GM12878 (cell line): ENCODE data around the gene MYO18B. TPM values are rescaled to one million over a fixed set of nuclear protein-coding genes. Genes with fewer than 3 reads are reported as not detected.

Experiments used
- ATAC-seq: fragments of 200-7000 bp; cut with Tn5 transposase; 3 replicates; pipeline ENCODE4 v1.9.1; 2020; ENCODE audit warnings: mild to moderate bottlenecking, moderate library complexity
- BruUV-seq: library from RNA; stranded (reverse); fragments of 400-500 nt; replicated peaks from 2 replicates; lab custom pipeline; 2021; lab: Mats Ljungman, UMichigan
- CTCF ChIA-PET: fragments of 300-600 bp; sonication (Branson Sonifier 250); formaldehyde crosslinking; extraction: SDS; loops from one replicate; lab custom pipeline; 2021; ENCODE audit warnings: inconsistent platforms; lab: Yijun Ruan, JAX
- POLR2A ChIA-PET: fragments of 350-600 bp; formaldehyde crosslinking; extraction: SDS; loops from one replicate; lab custom pipeline; 2021; ENCODE audit warnings: inconsistent platforms; lab: Charles Lee
- RAD21 ChIA-PET: fragments of 300-600 bp; sonication (Branson Sonifier 250); formaldehyde crosslinking; loops from one replicate; lab custom pipeline; 2023; ENCODE audit warnings: antibody characterized with exemption; ENCODE audit not compliant: unreplicated experiment; lab: Charles Lee
- SMC1A ChIA-PET: fragments of 300-600 bp; sonication (Branson Sonifier 250); formaldehyde crosslinking; loops from one replicate; lab custom pipeline; 2023; ENCODE audit not compliant: unreplicated experiment, uncharacterized antibody; lab: Charles Lee
- DNase-seq: peaks from one replicate; pipeline ENCODE4 v3.0.0-alpha.2; 2011; ENCODE audit warnings: low read depth, low spot score
- FAIRE-seq: peaks from 3 replicates; lab custom pipeline; 2011; peaks lifted over from hg19 to GRCh38; lab: Jason Lieb, UNC
- H2AFZ ChIP-seq: 2 replicates; pipeline ENCODE4 v1.6.0; 2011; ENCODE audit warnings: low read depth, low read length, control low read depth; ENCODE audit not compliant: control insufficient read depth
- H3K27ac ChIP-seq: 2 replicates; pipeline ENCODE4 v1.5.1; 2011; ENCODE audit warnings: control low read depth; ENCODE audit not compliant: control insufficient read depth, insufficient read depth
- H3K27me3 ChIP-seq, 2 experiments: replicated peaks in 1 of 2; 2 replicates each; pipeline versions ENCODE4 v1.6.0 to v1.6.1; 2011; ENCODE audit warnings: low read length in 1 of 2; ENCODE audit not compliant: control insufficient read depth in 2 of 2, insufficient read depth in 2 of 2
- H3K36me3 ChIP-seq, 2 experiments: 2 replicates each; pipeline ENCODE4 v1.5.1; 2011; ENCODE audit warnings: low read length in 1 of 2; ENCODE audit not compliant: control insufficient read depth in 2 of 2, insufficient read depth in 2 of 2
- H3K4me1 ChIP-seq: 2 replicates; pipeline ENCODE4 v1.6.1; 2011; ENCODE audit warnings: mild to moderate bottlenecking, low read length, moderate library complexity, mixed read lengths; ENCODE audit not compliant: control insufficient read depth, insufficient read depth
- H3K4me2 ChIP-seq: 2 replicates; pipeline ENCODE4 v1.6.0; 2011; ENCODE audit warnings: control low read depth; ENCODE audit not compliant: control insufficient read depth, insufficient read depth
- H3K4me3 ChIP-seq: fragments of 200-600 bp; sonication (generic); 2 replicates; pipeline ENCODE4 v1.5.1; 2016
- H3K79me2 ChIP-seq: 2 replicates; pipeline ENCODE4 v1.6.0; 2011; ENCODE audit warnings: low read length; ENCODE audit not compliant: control insufficient read depth, insufficient read depth
- H3K9ac ChIP-seq: 2 replicates; pipeline ENCODE4 v1.8.0; 2011; ENCODE audit warnings: low read length, control low read depth, mixed read lengths; ENCODE audit not compliant: control insufficient read depth, insufficient read depth
- H3K9me3 ChIP-seq: replicated peaks from 3 replicates; pipeline ENCODE4 v1.5.1; 2011; ENCODE audit warnings: mild to moderate bottlenecking, low read length; ENCODE audit not compliant: control insufficient read depth, insufficient read depth
- H4K20me1 ChIP-seq: 2 replicates; pipeline ENCODE4 v1.6.0; 2011; ENCODE audit not compliant: control insufficient read depth, insufficient read depth
- BCL11A ChIP-seq: IDR thresholded peaks from 2 replicates; pipeline ENCODE4 v1.6.1; 2011; ENCODE audit warnings: low read depth, low read length
- CBX5 ChIP-seq: sonication (generic); IDR thresholded peaks from 2 replicates; pipeline ENCODE4 v1.6.1; 2016; ENCODE audit warnings: low read depth, moderate library complexity, mild to moderate bottlenecking, inconsistent platforms
- KAT2A ChIP-seq: conservative IDR thresholded peaks from 2 replicates; pipeline ENCODE4 v1.6.1; 2011; ENCODE audit warnings: low read depth, low read length; ENCODE audit not compliant: control insufficient read depth
- SIX5 ChIP-seq: IDR thresholded peaks from 2 replicates; pipeline ENCODE4 v1.6.1; 2011; ENCODE audit warnings: mild to moderate bottlenecking, low read depth, low read length, moderate library complexity; ENCODE audit not compliant: severe bottlenecking
- TCF3 ChIP-seq: IDR thresholded peaks from 2 replicates; pipeline ENCODE4 v1.6.1; 2012; ENCODE audit warnings: low read depth, mild to moderate bottlenecking, low read length, borderline replicate concordance; ENCODE audit not compliant: insufficient read depth
- WGBS: methylation state at CpG from one replicate; pipeline ENCODE4 v1.1.6; 2016; ENCODE audit warnings: low lambda C conversion rate; ENCODE audit not compliant: insufficient replicate concordance, insufficient coverage; ENCODE audit errors: missing lambda C conversion rate; 5-methylcytosine and 5-hydroxymethylcytosine counted together
- in situ Hi-C: fragments of 300-500 bp; cut with MboI; formaldehyde crosslinking; loops from 9 replicates; pipeline ENCODE4 v1.14.3; 2018; ENCODE audit warnings: mixed read lengths
- intact Hi-C: fragments of 100-400 bp; cut with micrococcal nuclease; formaldehyde crosslinking; loops from one replicate; pipeline ENCODE4 v1.14.2; 2022; ENCODE audit not compliant: unreplicated experiment
- polyA plus RNA-seq, 11 experiments: library from polyadenylated mRNA; depleted of rRNA in 4 of 11; unstranded in 6 of 11; stranded (reverse) in 5 of 11; fragments of >200 nt; fragmentation: Nextera tagmentation in 4 of 11; fragmentation: Illumina TruSeq in 1 of 11; extraction: Ambion mirVana in 4 of 11; extraction: Trizol in 1 of 11; gene quantifications; 1 replicate in 1 of 11; 2 replicates in 10 of 11; pipeline versions ENCODE4 v1.2.1 to v1.2.3, GENCODE V29; 2011 to 2016; ENCODE audit warnings: inconsistent platforms in 2 of 11, missing spikeins in 2 of 11, low read depth in 1 of 11
- total RNA-seq, 4 experiments: library from RNA; depleted of rRNA in 3 of 4; stranded (reverse); fragments of >200 nt in 3 of 4; fragmentation: Illumina TruSeq in 1 of 4; extraction: Trizol in 1 of 4; gene quantifications; 2 replicates each; pipeline versions ENCODE4 v1.2.1 to v1.2.3, GENCODE V29; 2013 to 2021
- TF ChIP-seq, protein P1 (sequence below), 3 experiments: IDR thresholded peaks in 2 of 3; conservative IDR thresholded peaks in 1 of 3; 2 replicates each; pipeline ENCODE4 v1.5.1; 2011; ENCODE audit warnings: low read depth in 3 of 3, low read length in 3 of 3, mild to moderate bottlenecking in 3 of 3, control low read depth in 2 of 3, moderate library complexity in 2 of 3, inconsistent platforms in 1 of 3, mixed read lengths in 1 of 3; ENCODE audit not compliant: control insufficient read depth in 2 of 3, insufficient read depth in 1 of 3; ENCODE audit errors: extremely low read depth in 1 of 3
- TF ChIP-seq, protein P2 (sequence below): IDR thresholded peaks from 2 replicates; pipeline ENCODE4 v1.6.1; 2012; ENCODE audit warnings: low read depth, low read length, improper control_type of control experiment

MYO18B gene
- total and polyA plus RNA-seq, 10 of the 15 experiments (the other 5 are each of a cell fraction or from before 2014, with no cell fraction given): 0.05 to 2.1 (median 0.51) TPM; not detected in 1

DNA sequence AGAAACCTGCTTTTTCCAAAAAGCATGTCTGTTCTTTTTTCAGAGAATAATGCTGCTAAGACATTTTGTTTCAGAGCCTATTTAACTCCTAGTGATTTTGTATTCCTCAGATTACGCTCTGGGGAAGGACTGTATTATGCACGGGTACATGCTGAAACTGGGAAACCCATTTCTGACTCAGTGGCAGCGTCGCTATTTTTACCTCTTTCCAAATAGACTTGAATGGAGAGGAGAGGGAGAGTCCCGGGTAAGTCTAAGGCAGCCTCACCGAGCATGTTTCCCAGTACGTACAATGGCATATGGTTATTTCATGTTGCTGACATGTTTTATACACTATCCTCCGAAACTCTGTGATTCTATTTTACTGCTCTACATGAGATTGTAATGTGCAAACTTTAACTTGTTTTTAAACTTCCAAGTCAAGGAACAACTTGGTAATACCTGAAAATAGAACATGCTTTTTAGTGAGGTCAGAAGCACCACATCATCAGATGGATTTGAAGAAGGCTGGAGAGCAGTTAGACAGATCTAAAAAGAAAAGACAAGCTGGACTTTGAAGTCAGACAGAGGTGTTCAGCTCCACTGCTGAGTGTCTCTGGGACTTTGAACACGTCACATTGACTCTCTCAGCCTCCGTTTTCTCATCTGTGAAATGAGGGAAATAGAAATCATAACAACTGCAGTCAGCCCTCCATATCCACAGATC, 23.7 kb upstream of the MYO18B start:
- ChIA-PET RAD21 (no interaction called here), POLR2A (no interaction called here), CTCF (no interaction called here)
- H3K9ac ChIP-seq: no peak overlapping the region
- no TSS peak for BruUV-seq
- H3K27ac ChIP-seq: no peak overlapping the region
- intact Hi-C loops: no loop called here
- no peaks in the 10 kb centered on the region for H3K27me3 ChIP-seq
- peaks cover 4 to 10% of the 10 kb centered on the region in 2 experiments; a peak in 3 of 4 replicates for H3K36me3 ChIP-seq
- no peak for ATAC-seq
- no peaks in the 10 kb centered on the region for H3K9me3 ChIP-seq
- H2AFZ ChIP-seq: no peak overlapping the region
- TF ChIP-seq, protein P1, sequence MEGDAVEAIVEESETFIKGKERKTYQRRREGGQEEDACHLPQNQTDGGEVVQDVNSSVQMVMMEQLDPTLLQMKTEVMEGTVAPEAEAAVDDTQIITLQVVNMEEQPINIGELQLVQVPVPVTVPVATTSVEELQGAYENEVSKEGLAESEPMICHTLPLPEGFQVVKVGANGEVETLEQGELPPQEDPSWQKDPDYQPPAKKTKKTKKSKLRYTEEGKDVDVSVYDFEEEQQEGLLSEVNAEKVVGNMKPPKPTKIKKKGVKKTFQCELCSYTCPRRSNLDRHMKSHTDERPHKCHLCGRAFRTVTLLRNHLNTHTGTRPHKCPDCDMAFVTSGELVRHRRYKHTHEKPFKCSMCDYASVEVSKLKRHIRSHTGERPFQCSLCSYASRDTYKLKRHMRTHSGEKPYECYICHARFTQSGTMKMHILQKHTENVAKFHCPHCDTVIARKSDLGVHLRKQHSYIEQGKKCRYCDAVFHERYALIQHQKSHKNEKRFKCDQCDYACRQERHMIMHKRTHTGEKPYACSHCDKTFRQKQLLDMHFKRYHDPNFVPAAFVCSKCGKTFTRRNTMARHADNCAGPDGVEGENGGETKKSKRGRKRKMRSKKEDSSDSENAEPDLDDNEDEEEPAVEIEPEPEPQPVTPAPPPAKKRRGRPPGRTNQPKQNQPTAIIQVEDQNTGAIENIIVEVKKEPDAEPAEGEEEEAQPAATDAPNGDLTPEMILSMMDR (IDR thresholded peaks at IDR 0.05 in 2 of 3, conservative IDR thresholded peaks at IDR 0.05 in 1 of 3; ENCODE audit: control insufficient read depth in 2 of 3, extremely low read depth in 1 of 3, insufficient read depth in 1 of 3, low read depth in 3 of 3, low read length in 3 of 3): no peak
- no peak for TF ChIP-seq TCF3
- TF ChIP-seq CBX5: no peak
- TF ChIP-seq SIX5: no peak
- no peak for TF ChIP-seq KAT2A
- TF ChIP-seq BCL11A: no peak
- TF ChIP-seq, protein P2, sequence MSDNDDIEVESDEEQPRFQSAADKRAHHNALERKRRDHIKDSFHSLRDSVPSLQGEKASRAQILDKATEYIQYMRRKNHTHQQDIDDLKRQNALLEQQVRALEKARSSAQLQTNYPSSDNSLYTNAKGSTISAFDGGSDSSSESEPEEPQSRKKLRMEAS: no peak
- TF ChIP-seq, all 136 proteins: peak for 0
- FAIRE-seq (no peak), DNase-seq (no peak)
- in situ Hi-C loops: no loop called here
- 95% methylated on average over 10 of the region's 10 CpGs for WGBS
- H3K4me1 ChIP-seq: no peaks in the 10 kb centered on the region
- no peaks in the 10 kb centered on the region for H4K20me1 ChIP-seq
- SMC1A ChIA-PET: interaction anchor here (0.9 to 1.0 kb wide), 2 partner anchors 11 to 24 kb away, joined by 3 read pairs; partner anchors contain the start of gene MYO18B
- no peaks in the 10 kb centered on the region for H3K79me2 ChIP-seq
- no peak overlapping the region for H3K4me3 ChIP-seq
- H3K4me2 ChIP-seq: no peak overlapping the region
